K562 (cell line): ENCODE results near the gene POU2F1. TPM values are rescaled to one million over a fixed set of nuclear protein-coding genes. Genes with fewer than 3 reads are reported as not detected.

Experiments
- DMBX1 ChIP-seq: fragments of 250-450 bp; sonication (Bioruptor Pico); IDR thresholded peaks from 2 replicates; pipeline ENCODE4 v1.8.0; 2022; ENCODE audit warnings: inconsistent platforms, mild to moderate bottlenecking, moderate library complexity, borderline replicate concordance
- ELF1 ChIP-seq: fragments of 200-800 bp; sonication (Bioruptor generic); IDR thresholded peaks from 2 replicates; pipeline ENCODE4 v1.6.1; 2016; ENCODE audit warnings: missing genetic modification characterization, missing compliant biosample characterization
- KLF13 ChIP-seq: fragments of 450-650 bp; IDR thresholded peaks from 2 replicates; pipeline ENCODE4 v1.6.1; 2016; ENCODE audit warnings: missing genetic modification characterization, low read depth, mild to moderate bottlenecking, missing compliant biosample characterization, moderate library complexity, borderline replicate concordance
- MAFK ChIP-seq: IDR thresholded peaks from 2 replicates; pipeline ENCODE4 v1.6.1; 2011; ENCODE audit warnings: low read length, improper control_type of control experiment
- MEIS2 ChIP-seq: fragments of 450-650 bp; IDR thresholded peaks from 2 replicates; pipeline ENCODE4 v1.6.1; 2014; ENCODE audit warnings: mild to moderate bottlenecking; ENCODE audit not compliant: partially characterized antibody
- MYBL2 ChIP-seq, 2 experiments: fragments of 450-650 bp in 1 of 2; sonication (generic) in 1 of 2; formaldehyde crosslinking in 1 of 2; IDR thresholded peaks; 2 replicates each; pipeline versions ENCODE4 v1.6.1 to v1.8.1; 2017 to 2022; ENCODE audit warnings: borderline replicate concordance in 1 of 2, inconsistent platforms in 1 of 2, low read depth in 1 of 2, mild to moderate bottlenecking in 1 of 2, missing genetic modification reagents in 1 of 2, moderate library complexity in 1 of 2
- MYC ChIP-seq, 2 experiments: fragments of 250-450 bp in 1 of 2; sonication (Bioruptor Pico) in 1 of 2; IDR thresholded peaks; 2 replicates each; pipeline versions ENCODE4 v1.5.1 to v1.6.1; 2012 to 2021; ENCODE audit warnings: low read depth in 2 of 2, borderline replicate concordance in 1 of 2, improper control_type of control experiment in 1 of 2, low read length in 1 of 2, mild to moderate bottlenecking in 1 of 2, moderate library complexity in 1 of 2
- NCOA6 ChIP-seq: fragments of 450-650 bp; IDR thresholded peaks from 2 replicates; pipeline ENCODE4 v1.6.1; 2017; ENCODE audit warnings: mild to moderate bottlenecking
- PTRF ChIP-seq: fragments of 450-650 bp; IDR thresholded peaks from 2 replicates; pipeline ENCODE4 v1.6.1; 2016; ENCODE audit warnings: mild to moderate bottlenecking, missing genetic modification characterization, missing compliant biosample characterization
- PTTG1 ChIP-seq: fragments of 450-650 bp; IDR thresholded peaks from 2 replicates; pipeline ENCODE4 v1.6.1; 2016; ENCODE audit warnings: low read depth, mild to moderate bottlenecking, missing genetic modification characterization, missing compliant biosample characterization
- SMAD2 ChIP-seq: fragments of 150-350 bp; IDR thresholded peaks from 2 replicates; pipeline ENCODE4 v1.6.1; 2014; ENCODE audit warnings: low read depth, mild to moderate bottlenecking, low read length
- THAP7 ChIP-seq: fragments of 250-450 bp; sonication (Bioruptor Pico); IDR thresholded peaks from 2 replicates; pipeline ENCODE4 v1.5.0; 2021
- THRAP3 ChIP-seq: fragments of 450-650 bp; IDR thresholded peaks from 2 replicates; pipeline ENCODE4 v1.6.1; 2016; ENCODE audit warnings: mild to moderate bottlenecking, inconsistent platforms, borderline replicate concordance
- ZBTB8A ChIP-seq: fragments of 450-650 bp; IDR thresholded peaks from 2 replicates; pipeline ENCODE4 v1.6.1; 2018; ENCODE audit warnings: mild to moderate bottlenecking, moderate library complexity; ENCODE audit not compliant: partially characterized antibody
- ZNF133 ChIP-seq: fragments of 250-450 bp; sonication (Bioruptor Pico); IDR thresholded peaks from 2 replicates; pipeline ENCODE4 v1.4.0; 2020; ENCODE audit warnings: mild to moderate bottlenecking
- ZNF24 ChIP-seq: fragments of 450-650 bp; IDR thresholded peaks from 2 replicates; pipeline ENCODE4 v1.6.1; 2016
- polyA plus RNA-seq, 8 experiments: library from polyadenylated mRNA; depleted of rRNA in 4 of 8; stranded (reverse) in 5 of 8; unstranded in 3 of 8; fragments of >200 nt; fragmentation: Nextera tagmentation in 2 of 8; fragmentation: Illumina TruSeq in 1 of 8; extraction: Ambion mirVana in 2 of 8; extraction: Trizol in 1 of 8; gene quantifications; 2 replicates each; pipeline versions ENCODE4 v1.2.1 to v1.2.3, GENCODE V29; 2011 to 2014; ENCODE audit warnings: inconsistent platforms in 1 of 8, missing spikeins in 1 of 8
- total RNA-seq, 7 experiments: library from RNA; depleted of rRNA in 6 of 7; stranded (reverse); fragments of >200 nt in 6 of 7; fragmentation: Illumina TruSeq in 2 of 7; extraction: Trizol in 2 of 7; gene quantifications; 2 replicates each; pipeline versions ENCODE4 v1.2.1 to v1.2.3, GENCODE V29; 2011 to 2021; ENCODE audit warnings: low replicate concordance in 1 of 7
- TF ChIP-seq, protein P1 (sequence below): fragments of 450-650 bp; IDR thresholded peaks from 2 replicates; pipeline ENCODE4 v1.7.0; 2016; ENCODE audit warnings: borderline replicate concordance
- TF ChIP-seq, protein P2 (sequence below), 3 experiments: fragments of 200-800 bp in 1 of 3; sonication (Bioruptor generic) in 1 of 3; sonication (generic) in 1 of 3; formaldehyde crosslinking in 1 of 3; IDR thresholded peaks; 2 replicates each; pipeline versions ENCODE4 v1.6.1 to v1.8.0; 2016 to 2022; ENCODE audit warnings: mild to moderate bottlenecking in 2 of 3, missing compliant biosample characterization in 2 of 3, missing genetic modification characterization in 2 of 3, missing genetic modification reagents in 1 of 3
- TF ChIP-seq, protein P3 (sequence below): fragments of 250-450 bp; sonication (Bioruptor Pico); IDR thresholded peaks from 2 replicates; pipeline ENCODE4 v1.5.0; 2021; ENCODE audit warnings: mild to moderate bottlenecking, moderate library complexity

Gene POU2F1
- total and polyA plus RNA-seq, 9 of the 15 experiments (the other 6 are each of a cell fraction or from before 2014, with no cell fraction given) = 2.6 to 22.3 (median 8.8) TPM

DNA sequence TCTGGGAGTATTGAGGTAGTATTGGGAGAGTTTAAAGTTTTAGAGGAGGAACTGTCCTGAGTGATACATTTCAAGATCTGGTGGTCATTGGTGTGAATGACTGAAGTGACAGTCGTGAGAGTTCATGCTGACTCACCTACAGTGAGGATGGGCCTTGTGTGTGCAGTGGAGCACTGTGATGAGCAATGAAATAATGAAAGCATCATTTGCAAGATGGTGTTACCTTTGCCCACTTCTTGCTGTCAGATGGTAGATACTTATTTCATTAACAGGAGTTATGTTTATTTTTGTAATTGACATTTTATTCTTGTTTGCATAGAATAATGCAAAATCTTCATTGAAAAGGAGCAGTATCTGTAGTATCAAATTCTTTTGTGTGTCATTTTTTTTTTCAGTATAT lies 29.0 kb downstream of the POU2F1 start (continued):
- TF ChIP-seq ZNF133 (CRISPR knock-in tag) (no peak), ZBTB8A (no peak), PTTG1 (tag) (peak; percentile 75; the same call in 1 of the 2 replicates), NCOA6 (no peak), PTRF (tag) (peak; percentile 78), THAP7 (CRISPR knock-in tag) (no peak), MAFK (peak; percentile 43; the same call in 1 of the 2 replicates), MYBL2 (IDR thresholded peaks at IDR 0.05; ENCODE audit: low read depth) (no peak), MYBL2 (CRISPR knock-in tag; IDR thresholded peaks at IDR 0.05; ENCODE audit: borderline replicate concordance) (no peak), SMAD2 (no peak), MEIS2 (peak; percentile 73), ELF1 (tag) (no peak), THRAP3 (no peak), KLF13 (tag) (0 out of 2 replicates have a peak, but pooled peaks have one; percentile 26), ZNF24 (peak; percentile 97), DMBX1 (CRISPR knock-in tag) (peak; percentile 75; the same call in 1 of the 2 replicates), MYC (IDR thresholded peaks at IDR 0.05; ENCODE audit: low read depth, low read length) (no peak), MYC (CRISPR knock-in tag; IDR thresholded peaks at IDR 0.05; ENCODE audit: borderline replicate concordance, low read depth) (no peak)
- TF ChIP-seq, protein P1, sequence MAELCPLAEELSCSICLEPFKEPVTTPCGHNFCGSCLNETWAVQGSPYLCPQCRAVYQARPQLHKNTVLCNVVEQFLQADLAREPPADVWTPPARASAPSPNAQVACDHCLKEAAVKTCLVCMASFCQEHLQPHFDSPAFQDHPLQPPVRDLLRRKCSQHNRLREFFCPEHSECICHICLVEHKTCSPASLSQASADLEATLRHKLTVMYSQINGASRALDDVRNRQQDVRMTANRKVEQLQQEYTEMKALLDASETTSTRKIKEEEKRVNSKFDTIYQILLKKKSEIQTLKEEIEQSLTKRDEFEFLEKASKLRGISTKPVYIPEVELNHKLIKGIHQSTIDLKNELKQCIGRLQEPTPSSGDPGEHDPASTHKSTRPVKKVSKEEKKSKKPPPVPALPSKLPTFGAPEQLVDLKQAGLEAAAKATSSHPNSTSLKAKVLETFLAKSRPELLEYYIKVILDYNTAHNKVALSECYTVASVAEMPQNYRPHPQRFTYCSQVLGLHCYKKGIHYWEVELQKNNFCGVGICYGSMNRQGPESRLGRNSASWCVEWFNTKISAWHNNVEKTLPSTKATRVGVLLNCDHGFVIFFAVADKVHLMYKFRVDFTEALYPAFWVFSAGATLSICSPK = no peak
- TF ChIP-seq, protein P2, sequence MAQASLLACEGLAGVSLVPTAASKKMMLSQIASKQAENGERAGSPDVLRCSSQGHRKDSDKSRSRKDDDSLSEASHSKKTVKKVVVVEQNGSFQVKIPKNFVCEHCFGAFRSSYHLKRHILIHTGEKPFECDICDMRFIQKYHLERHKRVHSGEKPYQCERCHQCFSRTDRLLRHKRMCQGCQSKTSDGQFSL (CRISPR knock-in tag; IDR thresholded peaks at IDR 0.05) = no peak
- TF ChIP-seq, protein P2 (tag; IDR thresholded peaks at IDR 0.05) = peak in 1 of 2 experiments; percentile 73; a peak in 1 of 4 replicates
- TF ChIP-seq, protein P3, sequence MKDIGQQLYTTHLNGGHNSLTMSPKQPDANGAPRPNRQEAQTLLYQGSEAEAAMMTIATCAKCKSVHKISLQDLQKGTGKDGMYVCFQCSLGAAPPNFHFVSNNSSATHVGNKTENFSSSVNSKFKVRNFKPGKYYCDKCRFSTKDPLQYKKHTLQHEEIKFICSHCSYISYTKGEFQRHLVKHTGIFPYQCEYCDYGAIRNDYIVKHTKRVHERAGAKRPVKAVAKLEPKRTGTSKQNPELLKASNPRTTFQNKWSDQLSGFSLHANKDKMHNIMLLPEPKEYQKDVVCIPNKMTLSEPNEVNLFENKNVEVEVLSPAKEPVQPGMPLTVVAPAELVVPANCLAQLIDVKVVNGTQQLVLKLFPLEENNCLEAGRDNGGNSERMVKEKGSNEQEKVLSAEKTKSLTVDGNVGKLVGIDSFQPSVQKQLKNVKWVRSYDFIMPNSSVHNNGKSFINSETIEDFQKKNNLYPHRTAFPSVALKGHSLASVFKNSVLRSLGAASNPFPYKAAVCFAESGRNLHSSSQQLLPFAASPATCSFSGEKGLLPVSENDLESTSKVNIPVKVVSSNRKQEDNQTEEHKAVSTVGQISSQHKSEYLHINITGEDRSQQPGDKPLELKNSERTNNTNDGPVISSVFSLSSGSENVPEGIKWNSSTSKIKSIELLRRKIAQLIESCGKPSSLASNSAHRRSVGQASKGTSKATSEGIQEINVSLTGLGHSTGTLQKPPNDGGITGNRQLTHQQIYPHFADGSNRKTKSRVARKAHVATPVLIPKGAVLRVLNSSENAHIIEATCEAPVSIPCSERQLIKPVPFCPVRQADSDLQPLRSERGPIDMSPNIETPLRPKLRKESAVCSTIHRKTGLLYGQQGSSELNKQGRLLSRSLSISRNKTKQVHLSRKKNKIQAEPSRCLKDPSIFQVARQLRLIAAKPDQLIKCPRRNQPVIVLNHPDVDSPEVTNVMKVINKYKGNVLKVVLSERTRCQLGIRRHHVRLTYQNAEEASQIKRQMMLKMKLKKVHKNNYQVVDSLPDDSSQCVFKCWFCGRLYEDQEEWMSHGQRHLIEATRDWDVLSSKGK (CRISPR knock-in tag) = no peak
